Right lung (tissue), 5 donors: ENCODE results near the gene KLHL29. TPM values are rescaled to one million over a fixed set of nuclear protein-coding genes. Genes with fewer than 3 reads are reported as not detected.
"Not testable (repeated sequence)": the region's sequence is repeated elsewhere in the genome, so short reads cannot be mapped to it uniquely, and the experiment has no call there.

Source experiments
- DNase-seq, 2 donors: peaks; one replicate each; pipeline ENCODE4 v3.0.0-alpha.2; 2013
- polyA plus RNA-seq, 5 donors: library from polyadenylated mRNA; unstranded; fragments of 120-200 nt; gene quantifications; one replicate each; pipeline versions ENCODE4 v1.2.1 to v1.2.3, GENCODE V29; 2013; ENCODE audit warnings: inconsistent platforms in 1 of 5, low replicate concordance in 1 of 5; ENCODE audit not compliant: insufficient read length in 5 of 5, insufficient read depth in 1 of 5

KLHL29 gene
- polyA plus RNA-seq, 5 donors = 1.6 to 2.7 (median 2.1) TPM

- no peak for DNase-seq
Measured at GRCh38 chr2:23366720-23367119, 18.3 kb upstream of the KLHL29 start.

- no peak for DNase-seq
Measured at GRCh38 chr2:23367760-23368159, 17.2 kb upstream of the KLHL29 start.

GRCh38 chr2:23373666-23374065 is 11.3 kb upstream of the KLHL29 start:
- DNase-seq = no peak

GRCh38 chr2:23375448-23375847 is 9.5 kb upstream of the KLHL29 start:
- no peak for DNase-seq

GRCh38 chr2:23376075-23376474 is 8.9 kb upstream of the KLHL29 start:
- DNase-seq = no peak

GRCh38 chr2:23376972-23377371 is 8.0 kb upstream of the KLHL29 start:
- DNase-seq = no peak

GRCh38 chr2:23377771-23378170 is 7.2 kb upstream of the KLHL29 start:
- DNase-seq = no peak

GRCh38 chr2:23378496-23378895 is 6.5 kb upstream of the KLHL29 start:
- DNase-seq = no peak

- DNase-seq = no peak
Measured at GRCh38 chr2:23379220-23379695, 5.7 kb upstream of the KLHL29 start.

- no peak for DNase-seq
Measured at GRCh38 chr2:23380562-23381065, 4.4 kb upstream of the KLHL29 start.

GRCh38 chr2:23381084-23381483 is 3.9 kb upstream of the KLHL29 start:
- DNase-seq = no peak

- no peak for DNase-seq
Measured at GRCh38 chr2:23381485-23381884, 3.5 kb upstream of the KLHL29 start.

- no peak for DNase-seq
Measured at GRCh38 chr2:23383100-23383499, 1.9 kb upstream of the KLHL29 start.

GRCh38 chr2:23385351-23385747 is 370 bp downstream of the KLHL29 start:
- DNase-seq = no peak

GRCh38 chr2:23385748-23386338 is 864 bp downstream of the KLHL29 start:
- DNase-seq = no peak

GRCh38 chr2:23386339-23387220 is 1.6 kb downstream of the KLHL29 start:
- DNase-seq = no peak

GRCh38 chr2:23387221-23387550 is 2.2 kb downstream of the KLHL29 start:
- DNase-seq = no peak

GRCh38 chr2:23387845-23388244 is 2.9 kb downstream of the KLHL29 start:
- no peak for DNase-seq

GRCh38 chr2:23388294-23388693 is 3.3 kb downstream of the KLHL29 start:
- DNase-seq = no peak

GRCh38 chr2:23388756-23389514 is 4.0 kb downstream of the KLHL29 start:
- DNase-seq = no peak

- no peak for DNase-seq
Measured at GRCh38 chr2:23390152-23390551, 5.2 kb downstream of the KLHL29 start.

GRCh38 chr2:23391237-23391736 is 6.3 kb downstream of the KLHL29 start:
- not testable (repeated sequence) for DNase-seq
